ENCODE data around the gene MAJIN.
"Not testable (repeated sequence)": the region's sequence is repeated elsewhere in the genome, so short reads cannot be mapped to it uniquely, and the experiment has no call there.

The MAJIN gene

GRCh38 chr11:64971421-64972233, at the start of gene MAJIN:
TSS of gene MAJIN (minus strand) at chr11:64972108. CDS start at chr11:64959405, 12,703 bp downstream.
- peak; percentile 23 to 87 (median 70) for DNase-seq
- intact Hi-C loops (cut with DNase I), result no loop called here

DNA sequence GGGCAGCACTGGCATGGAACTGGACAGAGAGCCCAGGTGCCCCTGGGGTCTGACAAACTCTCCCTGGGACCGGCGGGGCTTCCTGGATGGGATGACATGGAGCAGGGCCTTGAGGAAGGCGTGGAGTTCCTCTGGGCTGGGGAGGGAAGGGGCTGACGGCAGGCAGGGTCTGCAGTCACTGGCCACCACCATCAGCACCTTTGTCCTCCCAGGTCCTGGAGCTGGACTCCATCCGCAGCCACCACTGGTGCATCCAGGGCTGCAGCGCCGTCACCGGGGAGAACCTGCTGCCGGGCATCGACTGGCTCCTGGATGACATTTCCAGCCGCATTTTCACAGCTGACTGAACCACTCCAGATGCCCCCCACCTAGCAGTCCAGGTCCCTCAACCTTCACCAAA, 49.6 kb upstream of the MAJIN start:
- intact Hi-C loops (cut with DNase I), result no loop called here
- DNase-seq, result no peak

DNA sequence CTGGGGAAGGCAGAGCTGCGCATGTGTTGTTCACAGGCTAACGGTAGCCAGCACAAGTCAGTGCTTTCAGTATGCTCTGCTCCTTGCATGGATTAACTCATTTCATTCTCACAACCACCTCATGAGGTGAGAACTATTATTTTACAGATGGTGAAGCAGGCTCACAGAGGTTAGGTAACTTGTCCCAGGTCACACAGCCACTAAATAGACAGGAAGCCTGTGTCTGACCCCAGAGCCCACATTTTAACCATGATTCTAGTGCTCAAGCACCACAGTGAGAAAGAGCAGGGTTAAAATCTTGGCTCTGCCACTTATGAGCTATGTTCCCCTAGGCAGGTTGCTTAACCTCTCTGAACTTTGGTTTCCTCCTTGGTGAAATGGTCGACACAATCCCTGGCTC, 49.1 kb upstream of the MAJIN start:
- no peak for DNase-seq
- intact Hi-C loops (cut with DNase I), result no loop called here

- intact Hi-C loops (cut with DNase I), result no loop called here
- DNase-seq, result no peak
Measured at GRCh38 chr11:65019824-65020223, 47.9 kb upstream of the MAJIN start.

GRCh38 chr11:65017937-65018336, 46.0 kb upstream of the MAJIN start:
- intact Hi-C loops (cut with DNase I), result no loop called here

DNA sequence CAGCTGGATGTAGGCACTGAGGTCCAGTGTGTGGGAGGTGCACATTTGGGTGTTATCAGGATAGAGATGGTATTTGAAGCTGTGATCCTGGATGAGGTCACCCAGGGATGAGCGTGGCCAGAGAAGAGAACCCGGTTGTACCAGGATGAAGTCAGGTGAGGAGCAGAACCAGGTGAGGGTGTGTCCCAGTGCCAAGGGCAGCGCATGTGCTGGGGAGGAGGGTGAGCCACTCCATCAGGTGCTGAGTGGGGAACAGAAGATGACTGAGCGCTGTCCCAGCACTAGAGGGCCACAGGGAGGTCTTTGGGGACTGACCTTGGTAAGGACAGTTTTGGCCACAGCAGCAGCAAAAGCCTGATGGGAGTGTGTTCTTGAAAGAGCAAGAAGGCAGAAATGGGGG, 44.8 kb upstream of the MAJIN start:
- intact Hi-C loops (cut with DNase I), result no loop called here
- no peak for DNase-seq

More at GRCh38 chr11:65017937-65018336, 46.0 kb upstream of the MAJIN start:
- DNase-seq, result no peak

DNA sequence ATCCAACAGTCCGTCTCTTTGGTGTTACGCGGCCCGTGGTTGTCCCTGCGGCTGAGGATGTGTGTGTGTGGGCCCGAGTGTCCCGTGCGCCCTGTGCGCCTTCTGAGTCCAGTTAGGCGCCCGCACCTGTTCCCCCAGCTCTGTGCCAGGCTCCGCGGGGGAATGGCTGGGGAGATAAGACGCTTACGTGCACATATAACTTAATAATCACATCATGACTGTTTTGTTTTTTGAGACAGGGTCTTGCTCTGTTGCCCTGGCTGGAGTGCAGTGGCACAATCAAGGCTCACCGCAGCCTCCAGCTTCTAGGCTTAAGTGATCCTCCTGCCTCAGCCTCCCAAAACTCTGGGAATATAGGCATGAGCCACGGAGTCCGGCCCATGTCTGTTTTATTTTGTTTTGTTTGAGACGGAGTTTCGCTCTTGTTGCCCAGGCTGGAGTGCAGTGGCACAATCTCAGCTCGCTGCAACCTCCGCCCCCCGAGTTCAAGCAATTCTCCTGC, 42.9 kb upstream of the MAJIN start:
- intact Hi-C loops (cut with DNase I), result no loop called here
- DNase-seq, result no peak

GRCh38 chr11:65013888-65014725, 42.2 kb upstream of the MAJIN start, which contains the start of gene ARL2:
TSS of gene ARL2 (plus strand) at chr11:65014160. CDS start at chr11:65014208, 48 bp downstream.
- DNase-seq, result peak; percentile 87 to 98 (median 95)
- intact Hi-C loops (cut with DNase I), result loop anchor here (2.0 kb wide), 1 partner anchor 103 kb away; the partner anchor contains the start of gene ZNHIT2

DNA sequence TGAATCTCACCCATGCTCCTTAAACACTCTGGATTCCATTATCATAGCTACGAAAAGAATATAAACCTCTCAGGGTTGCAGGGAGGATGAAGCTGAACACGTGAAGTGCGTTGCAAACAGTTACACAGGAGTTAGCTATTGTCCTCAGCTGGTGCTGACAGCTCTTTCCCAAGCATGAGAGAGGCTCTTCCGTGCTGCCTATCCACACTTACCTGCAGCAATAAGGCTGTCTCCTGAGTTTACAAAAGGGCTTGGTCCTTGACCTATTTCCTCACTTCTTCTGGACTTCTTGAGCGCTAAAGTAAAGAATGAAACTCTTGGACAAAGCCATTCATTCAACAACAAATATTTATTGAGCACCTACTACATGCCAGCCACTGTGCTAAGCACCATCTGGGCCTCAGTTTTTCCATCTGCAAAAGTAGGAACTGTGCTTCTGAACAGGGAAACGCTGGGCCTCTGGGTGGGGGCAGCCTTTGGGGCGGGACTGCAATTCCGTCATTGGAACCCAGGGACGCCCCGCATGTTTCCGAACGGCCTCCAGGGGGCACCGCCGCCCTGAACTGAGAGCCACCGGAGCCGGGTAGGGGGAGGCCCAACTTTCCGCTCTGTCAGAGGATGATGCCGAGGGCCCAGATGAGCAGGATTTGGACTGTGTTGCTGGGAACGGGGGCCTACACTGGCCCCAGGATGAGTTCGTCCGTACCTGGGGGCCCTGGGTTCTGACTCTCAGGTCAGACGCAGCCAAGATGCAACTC, 41.4 kb upstream of the MAJIN start:
- DNase-seq, result peak; percentile 85 to 96 (median 91)
- intact Hi-C loops (cut with DNase I), result loop anchor here (2.0 kb wide), 1 partner anchor 103 kb away; the partner anchor contains the start of gene ZNHIT2

- intact Hi-C loops (cut with DNase I), result no loop called here
- DNase-seq, result no peak
Measured at GRCh38 chr11:65008873-65009272, 37.0 kb upstream of the MAJIN start.

- intact Hi-C loops (cut with DNase I), result no loop called here
- DNase-seq, result peak in 29 of 42 donors; percentile 12 to 69 (median 38)
Measured at GRCh38 chr11:65008016-65008415, 36.1 kb upstream of the MAJIN start.

DNA sequence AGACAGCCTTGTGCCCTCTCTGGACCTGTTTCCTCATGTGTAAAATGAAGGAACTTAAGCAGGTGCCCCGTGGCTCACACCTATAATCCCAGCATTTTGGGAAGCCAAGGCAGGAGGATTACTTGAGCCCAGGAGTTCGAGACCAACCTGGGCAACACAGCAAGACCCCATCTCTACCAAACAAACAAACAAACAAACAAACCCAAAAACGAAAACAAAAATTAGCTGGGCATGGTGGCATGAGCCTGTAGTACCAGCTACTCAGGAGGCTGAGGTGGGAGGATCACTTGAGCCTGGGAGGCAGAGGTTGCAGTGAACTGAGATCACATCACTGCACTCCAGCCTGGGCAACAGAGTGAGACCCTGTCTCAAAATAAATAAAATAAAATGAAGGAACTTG, 32.1 kb upstream of the MAJIN start:
- intact Hi-C loops (cut with DNase I); DNase-seq: not testable (repeated sequence)

- intact Hi-C loops (cut with DNase I), result no loop called here
- no peak for DNase-seq
Measured at GRCh38 chr11:65003282-65003681, 31.4 kb upstream of the MAJIN start.

GRCh38 chr11:65002706-65003105, 30.8 kb upstream of the MAJIN start:
- DNase-seq, result no peak
- intact Hi-C loops (cut with DNase I), result no loop called here

GRCh38 chr11:64999478-64999877, 27.6 kb upstream of the MAJIN start:
- intact Hi-C loops (cut with DNase I), result no loop called here
- DNase-seq, result no peak

DNA sequence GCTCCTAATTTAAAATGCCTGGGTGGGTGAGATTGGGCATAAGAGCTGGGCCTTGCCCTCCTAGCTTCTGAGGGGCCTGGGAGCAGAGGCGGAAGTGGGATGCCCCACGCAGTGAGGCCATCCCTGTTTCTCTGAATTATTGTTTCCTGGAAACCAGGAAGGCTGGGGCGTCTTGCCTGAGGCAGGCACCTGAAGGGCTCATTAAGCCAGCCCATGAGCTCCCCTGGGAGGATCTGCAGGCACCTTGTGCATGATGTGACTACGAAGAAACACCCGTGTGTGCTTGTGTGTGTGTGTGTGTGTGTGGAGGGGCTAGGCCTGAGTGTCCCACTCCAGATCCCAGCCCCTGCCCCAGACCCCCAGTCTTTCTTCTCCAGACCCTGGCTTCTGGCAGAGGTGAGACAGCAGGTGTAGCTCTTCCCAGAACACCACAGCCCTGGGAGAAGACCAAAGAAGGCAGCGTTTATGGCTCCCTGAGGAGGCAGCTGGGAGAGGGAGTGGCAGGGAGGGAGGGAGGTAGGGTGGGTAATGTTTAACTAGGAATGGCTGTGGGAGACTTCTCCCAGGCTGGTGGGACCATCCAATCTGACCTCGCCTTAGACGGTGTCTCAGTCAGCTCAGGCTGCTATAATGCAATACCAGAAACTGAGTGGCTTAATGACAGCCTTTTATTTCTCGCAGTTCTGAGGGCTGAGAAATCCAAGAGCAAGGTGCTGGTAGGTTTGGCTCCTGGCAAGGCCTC, 27.0 kb upstream of the MAJIN start:
- intact Hi-C loops (cut with DNase I), result no loop called here
- no peak for DNase-seq

DNA sequence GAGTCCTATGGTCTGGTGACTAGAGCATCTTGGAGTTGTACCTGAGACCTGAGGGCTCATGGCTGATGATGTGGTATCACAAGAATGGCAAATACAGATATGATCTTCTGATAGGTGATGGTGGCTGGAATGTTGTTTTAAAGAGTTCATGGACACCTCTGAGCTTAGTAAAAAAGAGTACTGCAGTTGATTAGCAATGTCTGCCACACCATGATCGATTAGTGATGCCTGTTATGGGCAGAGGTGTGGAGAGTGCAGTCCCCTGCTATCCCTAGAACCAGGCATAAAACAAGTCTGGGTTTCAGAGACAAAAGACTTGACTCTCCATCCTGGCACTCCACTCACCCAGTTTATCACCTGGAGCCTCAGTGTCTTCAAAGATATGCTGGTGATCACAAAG, 26.2 kb upstream of the MAJIN start:
- no peak for DNase-seq
- intact Hi-C loops (cut with DNase I), result no loop called here

- intact Hi-C loops (cut with DNase I), result no loop called here
- DNase-seq, result peak; percentile 31 to 86 (median 67)
Measured at GRCh38 chr11:64996710-64997380, 24.9 kb upstream of the MAJIN start, which contains the start of gene BATF2. TSS of gene BATF2 (minus strand) at chr11:64996971. CDS start at chr11:64996914, 57 bp downstream.

Data from head of caudate nucleus (tissue), 42 donors.